Fibroblast of skin of scalp (primary cell): ENCODE results near the gene CRADD. TPM values are rescaled to one million over a fixed set of nuclear protein-coding genes. Genes with fewer than 3 reads are reported as not detected.
"Not testable (repeated sequence)": the region's sequence is repeated elsewhere in the genome, so short reads cannot be mapped to it uniquely, and the experiment has no call there.

ENCODE experiments used
- DNase-seq: peaks from one replicate; pipeline ENCODE4 v3.0.0-alpha.2; 2013
- polyA plus RNA-seq, 2 experiments: library from polyadenylated mRNA; unstranded; fragments of 120-200 nt; gene quantifications; one replicate each; pipeline ENCODE4 v1.2.1, GENCODE V29; 2013; ENCODE audit not compliant: insufficient read length in 2 of 2

The CRADD gene
- 9.8 TPM for polyA plus RNA-seq (2013, experiment 1 of 2; ENCODE audit: insufficient read length)
- 8.9 TPM for polyA plus RNA-seq (2013, experiment 2 of 2; ENCODE audit: insufficient read length)

- peak; percentile 98 for DNase-seq
Observed at GRCh38 chr12:93677195-93678064, at the start of gene CRADD. TSS of gene CRADD (plus strand) at chr12:93677375.

DNA sequence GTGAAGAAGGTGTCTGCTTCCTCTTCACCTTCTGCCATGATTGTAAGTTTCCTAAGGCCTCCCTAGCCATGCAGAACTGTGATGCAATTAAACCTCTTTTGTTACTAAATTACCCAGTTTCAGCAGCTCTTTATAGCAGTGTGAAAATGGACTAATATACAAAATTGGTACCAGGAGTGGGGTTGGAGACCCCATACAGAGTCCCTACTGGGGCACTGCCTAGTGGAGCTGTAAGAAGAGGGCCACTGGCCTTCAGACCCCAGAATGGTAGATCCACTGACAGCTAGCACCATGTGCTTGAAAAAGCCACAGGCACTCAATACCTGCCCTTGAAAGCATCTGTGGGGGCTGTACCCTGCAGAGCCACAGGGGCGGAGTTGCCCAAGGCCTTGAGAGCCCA, 44.8 kb upstream of the CRADD start:
- DNase-seq: no peak

GRCh38 chr12:93634416-93634815, 42.8 kb upstream of the CRADD start:
- DNase-seq: peak; percentile 55

- DNase-seq: no peak
Observed at GRCh38 chr12:93636708-93637107, 40.5 kb upstream of the CRADD start.

- DNase-seq: peak; percentile 9
Observed at GRCh38 chr12:93638095-93638494, 39.1 kb upstream of the CRADD start.

DNA sequence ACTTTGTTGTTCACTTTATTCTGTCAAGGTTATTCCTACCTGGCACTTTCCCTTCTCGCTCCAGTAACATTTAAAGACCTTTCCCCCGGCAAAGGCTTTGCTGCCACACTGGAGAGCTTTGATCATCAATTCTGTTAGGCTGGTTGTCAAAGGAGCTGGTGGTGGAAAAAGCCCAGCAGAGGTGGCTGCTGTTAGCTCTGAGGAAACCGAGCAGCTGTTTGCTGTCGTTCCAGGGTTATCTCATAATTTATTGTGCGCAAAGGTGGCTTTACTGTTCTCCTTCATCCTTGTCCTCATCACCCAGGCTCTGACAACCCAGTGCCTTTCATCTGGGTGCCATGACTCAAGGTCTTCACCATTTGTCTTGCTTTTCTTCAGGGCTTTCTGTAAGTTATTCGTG, 38.2 kb upstream of the CRADD start:
- no peak for DNase-seq

GRCh38 chr12:93639406-93639805, 37.8 kb upstream of the CRADD start:
- no peak for DNase-seq

- not testable (repeated sequence) for DNase-seq
Observed at GRCh38 chr12:93641380-93641779, 35.8 kb upstream of the CRADD start.

GRCh38 chr12:93642751-93643150, 34.4 kb upstream of the CRADD start:
- no peak for DNase-seq

- DNase-seq: peak; percentile 51
Observed at GRCh38 chr12:93645702-93646101, 31.5 kb upstream of the CRADD start.

- no peak for DNase-seq
Observed at GRCh38 chr12:93650626-93651025, 26.5 kb upstream of the CRADD start.

DNA sequence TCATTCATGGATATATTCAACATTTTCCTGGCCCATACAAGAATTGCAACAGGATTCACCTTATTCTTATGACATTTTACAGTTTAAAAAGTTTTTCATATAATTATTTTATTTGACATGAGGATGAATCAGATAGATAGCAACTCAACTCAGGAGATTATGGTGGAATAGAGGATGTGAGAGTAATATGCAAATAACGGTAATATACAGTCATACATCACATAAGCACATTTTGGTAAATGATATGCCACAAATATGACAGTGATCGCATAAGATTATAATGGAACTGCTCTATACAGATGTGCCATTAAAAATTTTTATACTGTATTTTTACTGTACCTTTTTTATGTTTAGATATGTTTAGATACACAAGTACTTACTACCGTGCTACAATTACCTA, 24.1 kb upstream of the CRADD start:
- DNase-seq: no peak

DNA sequence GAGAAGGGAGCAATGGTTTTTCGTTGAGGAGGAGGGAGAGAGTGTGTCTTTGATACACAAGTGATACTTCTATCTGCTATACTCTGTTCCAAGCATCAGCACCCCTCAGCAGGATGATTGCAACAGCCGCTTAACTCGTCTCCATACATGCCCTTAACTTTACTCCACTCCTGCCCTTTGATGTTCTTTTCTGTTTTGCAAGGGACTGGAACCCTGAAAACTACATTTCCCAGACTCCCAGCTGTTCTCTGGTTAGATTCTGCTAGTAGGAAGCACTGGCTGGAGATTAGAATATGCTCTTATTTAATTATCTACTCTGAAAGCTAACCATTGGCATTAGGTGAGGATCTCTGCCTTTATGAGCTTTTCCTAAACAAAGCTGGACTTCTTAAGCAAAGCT, 23.5 kb upstream of the CRADD start:
- no peak for DNase-seq

GRCh38 chr12:93654421-93654820, 22.8 kb upstream of the CRADD start:
- DNase-seq: no peak

DNA sequence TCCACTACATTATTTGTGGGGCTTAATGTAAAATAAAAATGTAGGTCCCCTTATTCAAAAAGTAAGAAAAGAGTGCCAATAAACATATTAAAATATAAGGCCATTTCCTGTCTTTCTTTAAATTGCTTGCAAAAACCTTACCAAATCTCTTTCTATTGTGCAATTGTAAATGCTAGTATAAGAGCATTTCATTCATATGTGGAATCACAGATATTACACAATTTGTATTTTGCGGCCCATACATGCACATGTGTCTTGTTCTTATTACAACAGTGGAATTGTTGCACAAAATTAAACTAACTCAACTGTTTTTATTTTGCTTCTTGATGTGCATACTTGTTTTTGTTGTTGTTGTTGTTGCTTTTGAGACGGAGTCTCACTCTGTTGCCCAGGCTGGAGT, 20.1 kb upstream of the CRADD start:
- no peak for DNase-seq

DNA sequence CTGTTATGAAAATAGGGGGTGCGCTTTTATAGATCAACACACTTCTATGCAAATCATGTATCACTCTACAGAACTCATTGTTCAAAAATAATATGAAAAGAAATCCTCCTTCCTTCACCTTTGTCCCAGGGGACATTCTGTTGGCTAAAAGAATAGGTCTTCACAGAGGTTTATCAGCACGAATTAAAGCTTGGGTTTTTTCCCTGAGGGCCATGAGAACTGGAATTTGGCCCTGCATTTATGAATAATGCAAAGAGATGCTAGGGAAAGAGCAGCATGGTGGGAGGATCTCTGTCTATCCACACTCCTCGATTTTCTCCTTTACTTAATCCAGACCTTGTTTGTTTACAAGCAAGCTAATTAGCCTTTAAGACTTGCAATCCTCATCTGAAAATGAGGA, 16.2 kb upstream of the CRADD start:
- DNase-seq: no peak

GRCh38 chr12:93663006-93663728, 14.0 kb upstream of the CRADD start:
- DNase-seq: no peak

GRCh38 chr12:93663729-93664084, 13.5 kb upstream of the CRADD start:
- no peak for DNase-seq

DNA sequence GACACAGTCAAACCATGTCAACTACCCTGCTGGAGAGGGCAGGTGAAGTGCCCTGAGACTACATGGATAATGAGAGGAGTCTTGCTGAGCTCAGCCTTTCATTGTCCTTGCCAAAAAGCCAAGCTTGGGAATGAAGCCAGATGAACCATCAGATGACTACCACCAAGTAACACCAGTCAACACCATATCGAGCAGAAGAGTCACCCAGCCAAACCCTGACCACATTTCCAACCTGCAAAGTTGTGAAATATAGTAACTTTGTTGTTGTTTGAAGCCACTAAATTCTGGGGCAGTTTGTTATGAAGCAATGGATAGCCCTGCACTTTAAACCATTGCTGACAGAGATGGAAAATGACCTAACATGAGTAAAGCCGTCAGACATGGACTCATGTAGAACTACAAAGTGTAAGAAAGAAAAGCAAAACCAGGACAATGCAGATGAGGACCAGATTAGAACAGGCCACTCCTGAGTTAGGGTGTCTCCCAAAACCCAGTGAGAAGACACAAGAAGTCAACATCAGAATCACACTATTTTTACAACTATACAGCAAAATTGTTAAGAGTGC, 12.5 kb upstream of the CRADD start:
- DNase-seq: peak; percentile 4

GRCh38 chr12:93667672-93668071, 9.5 kb upstream of the CRADD start:
- peak; percentile 17 for DNase-seq

DNA sequence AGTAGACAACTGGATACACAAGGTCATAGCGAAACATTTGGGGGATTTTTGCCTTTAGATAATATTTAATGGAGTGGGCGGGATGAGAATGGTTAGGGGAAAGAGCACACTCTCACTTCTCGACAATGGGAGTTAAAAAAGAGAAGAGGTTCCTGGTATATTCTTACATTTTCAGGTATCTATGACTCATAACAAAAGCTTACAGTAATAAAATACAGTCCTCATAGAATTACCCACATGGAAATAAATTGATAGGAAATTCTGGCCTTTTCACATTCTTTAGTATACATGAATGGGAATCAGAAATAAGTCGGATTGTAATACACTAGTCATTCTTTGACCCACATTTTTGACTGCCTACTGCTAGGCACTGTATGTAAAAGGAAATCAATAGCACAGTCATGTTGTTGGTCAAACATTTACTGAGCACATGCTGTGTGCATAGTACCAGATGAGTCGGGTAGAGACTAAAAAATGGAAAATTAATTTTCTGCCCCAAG, 8.2 kb upstream of the CRADD start:
- DNase-seq: no peak

DNA sequence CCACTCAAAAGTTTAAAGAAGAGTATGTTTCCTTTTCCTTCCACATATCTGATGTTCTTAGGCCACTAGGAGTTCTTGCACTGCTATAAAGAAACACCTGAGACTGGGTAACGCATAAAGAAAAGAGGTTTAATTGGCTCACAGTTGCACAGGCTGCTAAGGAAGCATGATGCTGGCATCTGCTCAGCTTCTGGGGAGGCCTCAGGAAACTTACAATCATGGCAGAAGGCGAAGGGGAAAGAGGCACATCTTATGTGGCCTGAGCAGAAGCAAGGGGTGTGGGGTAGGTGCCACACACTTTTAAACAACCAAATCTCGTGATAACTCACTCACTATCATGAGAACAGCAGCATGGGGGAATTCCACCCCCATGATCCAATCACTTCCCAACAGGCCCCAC, 7.7 kb upstream of the CRADD start:
- no peak for DNase-seq

- no peak for DNase-seq
Observed at GRCh38 chr12:93670104-93670503, 7.1 kb upstream of the CRADD start.
